GM13976 (cell line): Measurements from ENCODE around the gene KCNA4.

Source experiments
- DNase-seq: peaks from one replicate; pipeline ENCODE4 v3.0.0; 2012; ENCODE audit warnings: low spot score
- in situ Hi-C: fragments of 300-500 bp; cut with MboI; formaldehyde crosslinking; loops from one replicate; pipeline ENCODE4 v1.12.0; 2022; ENCODE audit warnings: low sequenced_read_pairs, mixed read lengths, inconsistent platforms; ENCODE audit not compliant: unreplicated experiment
- TF ChIP-seq, protein P1 (sequence below): IDR thresholded peaks from 2 replicates; pipeline ENCODE4 v1.5.1; 2012; ENCODE audit warnings: borderline replicate concordance, mild to moderate bottlenecking; ENCODE audit not compliant: insufficient read depth; ENCODE audit errors: extremely low read depth, missing control alignments, control extremely low read depth

The KCNA4 gene

DNA sequence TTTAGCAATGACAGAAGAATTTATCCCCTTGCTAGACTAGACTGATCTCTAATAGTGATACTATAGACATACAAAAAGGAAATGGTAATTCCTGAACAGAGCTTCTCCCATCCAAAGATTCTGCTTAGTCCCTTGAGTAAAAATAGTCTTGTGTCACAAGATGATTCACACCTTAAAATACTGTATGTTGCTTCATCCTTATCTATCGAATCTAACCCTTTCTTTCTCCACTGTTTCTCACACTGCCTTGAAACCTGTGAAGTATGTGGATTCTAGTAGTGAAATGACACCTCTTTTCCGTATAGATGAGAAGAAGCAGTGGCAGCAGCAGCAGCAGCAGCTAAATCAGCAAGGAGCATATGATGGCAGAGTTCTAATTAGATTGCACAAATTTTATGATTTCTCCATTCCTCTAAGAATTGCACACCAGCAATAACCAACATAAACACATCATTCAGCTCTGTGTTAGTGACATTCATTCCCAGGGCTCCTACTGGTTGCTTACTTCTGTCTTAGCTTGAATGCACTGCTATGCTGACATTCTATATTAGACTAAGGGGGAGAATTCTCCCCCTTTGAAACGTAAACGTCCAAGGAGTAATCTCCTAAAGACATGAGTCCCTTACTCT, 14.6 kb downstream of the KCNA4 start:
- in situ Hi-C loops, result no loop called here
- TF ChIP-seq, protein P1, sequence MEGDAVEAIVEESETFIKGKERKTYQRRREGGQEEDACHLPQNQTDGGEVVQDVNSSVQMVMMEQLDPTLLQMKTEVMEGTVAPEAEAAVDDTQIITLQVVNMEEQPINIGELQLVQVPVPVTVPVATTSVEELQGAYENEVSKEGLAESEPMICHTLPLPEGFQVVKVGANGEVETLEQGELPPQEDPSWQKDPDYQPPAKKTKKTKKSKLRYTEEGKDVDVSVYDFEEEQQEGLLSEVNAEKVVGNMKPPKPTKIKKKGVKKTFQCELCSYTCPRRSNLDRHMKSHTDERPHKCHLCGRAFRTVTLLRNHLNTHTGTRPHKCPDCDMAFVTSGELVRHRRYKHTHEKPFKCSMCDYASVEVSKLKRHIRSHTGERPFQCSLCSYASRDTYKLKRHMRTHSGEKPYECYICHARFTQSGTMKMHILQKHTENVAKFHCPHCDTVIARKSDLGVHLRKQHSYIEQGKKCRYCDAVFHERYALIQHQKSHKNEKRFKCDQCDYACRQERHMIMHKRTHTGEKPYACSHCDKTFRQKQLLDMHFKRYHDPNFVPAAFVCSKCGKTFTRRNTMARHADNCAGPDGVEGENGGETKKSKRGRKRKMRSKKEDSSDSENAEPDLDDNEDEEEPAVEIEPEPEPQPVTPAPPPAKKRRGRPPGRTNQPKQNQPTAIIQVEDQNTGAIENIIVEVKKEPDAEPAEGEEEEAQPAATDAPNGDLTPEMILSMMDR, result no peak
- no peak for DNase-seq

DNA sequence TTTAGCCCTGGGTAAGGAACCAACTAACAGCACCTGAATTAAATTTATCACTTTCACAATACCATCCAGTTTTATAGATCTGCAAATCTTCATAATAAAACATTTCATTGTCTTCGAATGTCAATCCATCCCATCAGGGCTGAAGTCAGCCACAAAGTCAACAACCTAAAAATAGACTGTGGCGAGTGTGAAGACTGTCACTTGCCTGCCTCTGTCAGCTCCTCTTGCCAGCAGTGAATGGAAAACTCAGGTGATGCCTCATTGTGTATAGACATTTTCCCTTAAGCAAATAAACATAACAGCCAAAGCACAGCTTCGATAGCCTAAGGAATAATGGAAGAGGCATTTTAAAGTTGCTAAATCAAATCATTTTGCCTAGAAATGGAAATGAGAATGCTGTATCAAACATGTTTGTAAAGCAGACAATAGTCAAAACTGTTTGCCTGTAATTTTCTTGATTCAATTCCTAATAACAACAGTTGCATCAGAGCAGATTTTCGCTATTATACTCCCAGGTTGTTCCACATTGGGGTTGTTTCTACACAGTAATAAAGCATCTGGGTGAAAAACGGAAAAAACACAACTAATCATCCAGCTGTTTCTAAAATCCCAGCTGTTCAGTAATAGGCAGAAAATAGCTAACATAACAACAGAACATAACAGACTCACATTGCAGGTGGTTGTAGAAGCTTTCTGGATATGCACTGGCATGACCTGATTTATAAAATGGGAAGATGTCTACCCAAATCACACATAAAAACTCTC, 15.7 kb downstream of the KCNA4 start:
- in situ Hi-C loops, result no loop called here
- TF ChIP-seq, protein P1, result no peak
- no peak for DNase-seq

DNA sequence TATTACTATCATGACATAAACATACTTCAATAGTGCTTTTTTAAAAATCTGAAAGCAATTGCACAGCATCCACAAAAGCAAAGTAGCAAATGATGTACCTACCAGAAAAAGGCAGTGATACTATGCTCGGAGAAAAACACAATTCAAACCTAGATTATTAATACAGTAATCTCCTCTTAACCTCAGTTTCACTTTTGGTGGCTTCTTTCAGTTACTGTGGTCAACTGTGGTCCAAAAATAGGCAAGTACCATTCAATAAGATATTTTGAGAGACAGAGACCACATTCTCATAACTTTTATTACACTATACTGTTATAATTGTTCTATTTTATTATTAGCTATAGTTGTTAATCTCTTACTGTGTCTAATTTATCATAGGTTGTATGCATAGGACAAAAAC, 20.8 kb downstream of the KCNA4 start:
- no peak for DNase-seq
- in situ Hi-C loops, result no loop called here
- TF ChIP-seq, protein P1, result no peak

DNA sequence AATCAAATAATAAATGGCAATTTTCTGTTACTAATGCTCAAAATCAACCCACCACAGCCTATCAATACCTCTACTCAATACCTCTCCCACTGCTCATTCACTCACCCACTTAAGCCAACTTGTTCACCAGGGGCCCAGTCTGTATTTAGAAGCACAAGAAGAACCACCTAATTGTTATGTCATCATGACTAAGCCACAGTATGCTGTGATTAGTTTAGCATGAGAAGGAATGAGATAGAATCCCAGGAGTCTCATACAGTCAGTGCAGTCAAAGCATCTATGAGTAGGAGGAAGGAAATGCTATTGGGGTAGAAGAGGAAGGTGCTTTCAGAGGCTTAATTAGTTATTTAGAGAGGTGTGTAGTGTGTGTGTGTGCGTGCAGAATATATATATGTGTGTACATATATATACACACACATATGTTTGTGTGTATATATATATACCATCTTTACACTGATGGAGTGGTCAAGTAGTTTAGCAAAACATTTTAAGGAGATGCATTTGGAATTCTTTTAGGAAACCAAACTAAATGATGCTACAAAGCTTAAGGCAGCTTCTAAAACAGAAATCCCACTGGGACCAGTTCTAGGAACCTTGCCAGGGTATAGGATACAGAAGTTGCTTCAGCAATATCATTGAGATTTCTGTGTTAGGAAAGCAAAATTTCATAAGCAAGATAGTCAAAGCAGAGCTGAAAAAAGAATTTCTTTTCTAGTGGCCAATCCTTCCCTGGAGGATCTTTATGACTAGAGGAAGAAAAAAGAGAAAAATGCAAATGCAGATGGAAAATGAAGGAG, 27.5 kb downstream of the KCNA4 start:
- TF ChIP-seq, protein P1, result no peak
- in situ Hi-C loops, result no loop called here
- DNase-seq, result no peak

DNA sequence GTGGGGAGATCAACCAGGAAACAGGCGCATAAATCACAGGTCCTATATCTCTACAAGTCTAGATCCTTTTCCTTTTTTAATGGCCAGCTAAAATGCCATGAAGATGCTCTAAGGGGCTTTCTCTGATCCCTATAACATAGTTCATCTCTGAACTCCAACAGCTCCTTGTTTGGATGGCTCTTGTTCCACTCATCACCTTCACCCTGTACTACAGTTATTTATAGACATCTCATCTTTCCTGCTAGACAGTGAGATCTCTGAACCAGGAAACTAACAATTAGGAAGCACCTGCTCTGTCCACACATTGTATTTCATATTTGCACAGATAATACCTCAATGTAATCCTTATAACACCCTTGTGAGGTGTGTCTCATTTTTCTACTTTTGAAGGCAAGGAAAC, 31.6 kb downstream of the KCNA4 start:
- in situ Hi-C loops, result no loop called here
- TF ChIP-seq, protein P1, result no peak
- DNase-seq, result no peak

DNA sequence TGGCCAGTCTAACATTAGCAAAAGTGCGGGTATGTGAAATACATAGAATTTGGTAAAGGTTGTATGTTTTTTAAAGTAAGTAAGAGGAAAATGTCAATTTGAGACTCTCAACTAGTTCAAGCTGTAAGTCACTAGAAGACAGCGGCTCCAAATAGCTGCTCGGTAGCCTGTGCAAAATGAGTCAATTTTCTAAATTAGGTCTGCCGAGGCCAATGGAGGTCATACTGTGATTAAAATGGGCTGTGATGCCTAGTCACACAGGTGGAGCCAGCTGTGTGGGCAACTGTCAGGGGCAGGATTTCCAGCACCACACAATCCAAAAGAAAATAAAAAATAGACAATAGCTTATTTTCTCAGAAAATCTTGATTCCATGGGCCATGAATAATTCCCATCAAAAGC, 32.3 kb downstream of the KCNA4 start:
- TF ChIP-seq, protein P1, result no peak
- in situ Hi-C loops, result no loop called here
- DNase-seq, result no peak
